DMS53 treated with DMSO at 0.1 percent for 48 hours (cell line): ENCODE data around the gene ZNF333.
"Not testable (repeated sequence)": the region's sequence is repeated elsewhere in the genome, so short reads cannot be mapped to it uniquely, and the experiment has no call there.

Source experiments
- DNase-seq: peaks from one replicate; lab custom pipeline; 2025; ENCODE audit not compliant: unreplicated experiment; lab: John Stamatoyannopoulos, UW

ZNF333 gene

GRCh38 chr19:14695471-14695870 lies 5.6 kb downstream of the ZNF333 start:
- DNase-seq, result no peak

GRCh38 chr19:14699641-14700040 lies 9.8 kb downstream of the ZNF333 start:
- DNase-seq, result no peak

- DNase-seq, result no peak
These were observed 11.0 kb downstream of the ZNF333 start for GRCh38 chr19:14700711-14701375.

- DNase-seq, result no peak
These were observed 14.0 kb downstream of the ZNF333 start for GRCh38 chr19:14703833-14704232.

GRCh38 chr19:14704450-14704849 lies 14.6 kb downstream of the ZNF333 start:
- no peak for DNase-seq

GRCh38 chr19:14715841-14716240 lies 26.0 kb downstream of the ZNF333 start:
- DNase-seq, result no peak

GRCh38 chr19:14718522-14719116 lies 28.8 kb downstream of the ZNF333 start:
- DNase-seq, result no peak

- DNase-seq, result no peak
These were observed 29.3 kb downstream of the ZNF333 start for GRCh38 chr19:14719162-14719561.

- DNase-seq, result no peak
These were observed 32.3 kb downstream of the ZNF333 start for GRCh38 chr19:14722127-14722526.

GRCh38 chr19:14728595-14728994 lies 38.7 kb downstream of the ZNF333 start:
- no peak for DNase-seq

- no peak for DNase-seq
These were observed 41.4 kb downstream of the ZNF333 start for GRCh38 chr19:14731200-14731599.

- no peak for DNase-seq
These were observed 42.7 kb downstream of the ZNF333 start for GRCh38 chr19:14732510-14732909.

- no peak for DNase-seq
These were observed 43.7 kb downstream of the ZNF333 start for GRCh38 chr19:14733574-14733973.

GRCh38 chr19:14735915-14736314 lies 46.1 kb downstream of the ZNF333 start:
- DNase-seq, result no peak

- DNase-seq, result no peak
These were observed 57.0 kb downstream of the ZNF333 start for GRCh38 chr19:14746886-14747285.

- no peak for DNase-seq
These were observed 58.8 kb downstream of the ZNF333 start for GRCh38 chr19:14748601-14749000.

- no peak for DNase-seq
These were observed 69.0 kb downstream of the ZNF333 start for GRCh38 chr19:14758816-14759215.

- DNase-seq, result no peak
These were observed 71.8 kb downstream of the ZNF333 start for GRCh38 chr19:14761607-14762006.

GRCh38 chr19:14762111-14762510 lies 72.3 kb downstream of the ZNF333 start:
- no peak for DNase-seq

- no peak for DNase-seq
These were observed 73.8 kb downstream of the ZNF333 start for GRCh38 chr19:14763497-14764145.

GRCh38 chr19:14764401-14764800 lies 74.6 kb downstream of the ZNF333 start:
- DNase-seq, result no peak

GRCh38 chr19:14765403-14765802 lies 75.6 kb downstream of the ZNF333 start:
- DNase-seq, result not testable (repeated sequence)
